ENCODE data around the gene CLEC11A.

Gene CLEC11A

GRCh38 chr19:50722201-50723013 is 757 bp upstream of the CLEC11A start:
- Histone ChIP-seq H3K4me3 (ENCODE audit: low read length) (no peak overlapping the region), H3K27ac (ENCODE audit: low read length) (no peak overlapping the region), H2AFZ (ENCODE audit: low read length) (no peak overlapping the region), H3K9me3 (replicated peaks; ENCODE audit: insufficient read depth, low read length) (no peaks in the 10 kb centered on the region), H3K79me2 (ENCODE audit: low read length) (no peaks in the 10 kb centered on the region), H3K9me2 (replicated peaks; ENCODE audit: insufficient read depth, low read length) (no peaks in the 10 kb centered on the region), H3K9ac (ENCODE audit: low read length) (no peak overlapping the region), H4K20me1 (ENCODE audit: insufficient read depth, low read length) (no peaks in the 10 kb centered on the region), H3K4me1 (ENCODE audit: low read length) (no peaks in the 10 kb centered on the region), H3K36me3 (replicated peaks; ENCODE audit: insufficient read depth, low read length) (no peaks in the 10 kb centered on the region), H3K4me2 (ENCODE audit: low read depth, low read length) (no peak overlapping the region), H3K27me3 (replicated peaks; ENCODE audit: insufficient read depth, low read length) (peaks cover 19% of the 10 kb centered on the region), H3F3A (ENCODE audit: insufficient read depth, low read length) (no peaks in the 10 kb centered on the region)
- TF ChIP-seq EZH2 (optimal IDR thresholded peaks at IDR 0.05; ENCODE audit: low read depth, low read length), result no peak
- TF ChIP-seq CTCF (IDR thresholded peaks at IDR 0.05; ENCODE audit: low read length), result no peak
- no peak for TF ChIP-seq EZH2phosphoT487 (IDR thresholded peaks at IDR 0.05; ENCODE audit: low read length)
- no peak for DNase-seq

GRCh38 chr19:50723735-50724521 is 764 bp downstream of the CLEC11A start:
- Histone ChIP-seq H3K4me2 (ENCODE audit: low read depth, low read length) (no peak overlapping the region), H3K79me2 (ENCODE audit: low read length) (no peaks in the 10 kb centered on the region), H3K27ac (ENCODE audit: low read length) (no peak overlapping the region), H3K9me3 (replicated peaks; ENCODE audit: insufficient read depth, low read length) (no peaks in the 10 kb centered on the region), H3K36me3 (replicated peaks; ENCODE audit: insufficient read depth, low read length) (no peaks in the 10 kb centered on the region), H3K4me3 (ENCODE audit: low read length) (no peak overlapping the region), H3K4me1 (ENCODE audit: low read length) (no peaks in the 10 kb centered on the region), H3K9me2 (replicated peaks; ENCODE audit: insufficient read depth, low read length) (no peaks in the 10 kb centered on the region), H3F3A (ENCODE audit: insufficient read depth, low read length) (no peaks in the 10 kb centered on the region), H2AFZ (ENCODE audit: low read length) (no peak overlapping the region), H4K20me1 (ENCODE audit: insufficient read depth, low read length) (no peaks in the 10 kb centered on the region), H3K9ac (ENCODE audit: low read length) (no peak overlapping the region), H3K27me3 (replicated peaks; ENCODE audit: insufficient read depth, low read length) (peaks cover 21% of the 10 kb centered on the region; the same call in 1 of the 2 replicates)
- TF ChIP-seq EZH2 (optimal IDR thresholded peaks at IDR 0.05; ENCODE audit: low read depth, low read length) (no peak), EZH2phosphoT487 (IDR thresholded peaks at IDR 0.05; ENCODE audit: low read length) (no peak), CTCF (IDR thresholded peaks at IDR 0.05; ENCODE audit: low read length) (no peak)
- no peak for DNase-seq

- no peak overlapping the region for H2AFZ ChIP-seq (ENCODE audit: low read length)
- no peak overlapping the region for H3K9ac ChIP-seq (ENCODE audit: low read length)
- no peaks in the 10 kb centered on the region for H3K4me1 ChIP-seq (ENCODE audit: low read length)
- no peak overlapping the region for H3K27ac ChIP-seq (ENCODE audit: low read length)
- no peaks in the 10 kb centered on the region for H3K36me3 ChIP-seq (replicated peaks; ENCODE audit: insufficient read depth, low read length)
- H4K20me1 ChIP-seq (ENCODE audit: insufficient read depth, low read length), result no peaks in the 10 kb centered on the region
- H3F3A ChIP-seq (ENCODE audit: insufficient read depth, low read length), result no peaks in the 10 kb centered on the region
- no peak for DNase-seq
- no peak overlapping the region for H3K4me2 ChIP-seq (ENCODE audit: low read depth, low read length)
- no peak for TF ChIP-seq EZH2phosphoT487 (IDR thresholded peaks at IDR 0.05; ENCODE audit: low read length)
- no peak for TF ChIP-seq EZH2 (optimal IDR thresholded peaks at IDR 0.05; ENCODE audit: low read depth, low read length)
- TF ChIP-seq CTCF (IDR thresholded peaks at IDR 0.05; ENCODE audit: low read length), result peak; percentile 16
- H3K27me3 ChIP-seq (replicated peaks; ENCODE audit: insufficient read depth, low read length), result peaks cover 22% of the 10 kb centered on the region; the same call in 1 of the 2 replicates
- no peaks in the 10 kb centered on the region for H3K9me2 ChIP-seq (replicated peaks; ENCODE audit: insufficient read depth, low read length)
- H3K4me3 ChIP-seq (ENCODE audit: low read length), result no peak overlapping the region
- H3K9me3 ChIP-seq (replicated peaks; ENCODE audit: insufficient read depth, low read length), result no peaks in the 10 kb centered on the region
- no peaks in the 10 kb centered on the region for H3K79me2 ChIP-seq (ENCODE audit: low read length)
Measured at GRCh38 chr19:50724522-50725217, 1.5 kb downstream of the CLEC11A start.
